NB4 (cell line): ENCODE measurements around the gene TOM1L2.
"Not testable (repeated sequence)": the region's sequence is repeated elsewhere in the genome, so short reads cannot be mapped to it uniquely, and the experiment has no call there.

Source experiments
- DNase-seq: peaks from one replicate; pipeline ENCODE4 v3.0.0; 2010; ENCODE audit warnings: low read depth
- H3K4me3 ChIP-seq: one replicate; pipeline ENCODE4 v1.5.1; 2011; ENCODE audit warnings: mild to moderate bottlenecking, low read depth, low read length, moderate library complexity
- CTCF ChIP-seq: IDR thresholded peaks from one replicate; pipeline ENCODE4 v1.5.1; 2012; ENCODE audit warnings: low read depth, low read length
- MAX ChIP-seq: IDR thresholded peaks from 2 replicates; pipeline ENCODE4 v1.6.1; 2011; ENCODE audit warnings: low read depth, low read length
- MYC ChIP-seq: IDR thresholded peaks from 2 replicates; pipeline ENCODE4 v1.6.1; 2011; ENCODE audit warnings: low read depth, low read length
- POLR2A ChIP-seq: IDR thresholded peaks from 2 replicates; pipeline ENCODE4 v1.6.1; 2011; ENCODE audit warnings: mild to moderate bottlenecking; ENCODE audit not compliant: insufficient read length; ENCODE audit errors: extremely low read depth

The TOM1L2 gene

GRCh38 chr17:18002171-18002570 is 30.0 kb upstream of the TOM1L2 start:
- DNase-seq: no peak
- no peak for TF ChIP-seq MYC
- no peak for TF ChIP-seq POLR2A
- no peak for TF ChIP-seq CTCF
- H3K4me3 ChIP-seq: no peak overlapping the region

GRCh38 chr17:18000030-18000408 is 27.8 kb upstream of the TOM1L2 start:
- no peak overlapping the region for H3K4me3 ChIP-seq
- no peak for TF ChIP-seq POLR2A
- TF ChIP-seq MAX: no peak
- no peak for TF ChIP-seq MYC
- no peak for TF ChIP-seq CTCF
- DNase-seq: no peak

GRCh38 chr17:17999364-18000029 is 27.3 kb upstream of the TOM1L2 start:
- DNase-seq: peak; percentile 35
- no peak overlapping the region for H3K4me3 ChIP-seq
- TF ChIP-seq MYC: no peak
- TF ChIP-seq CTCF: no peak
- no peak for TF ChIP-seq MAX
- TF ChIP-seq POLR2A: no peak

- H3K4me3 ChIP-seq: no peak overlapping the region
- TF ChIP-seq CTCF (no peak), MYC (no peak), POLR2A (no peak), MAX (no peak)
- no peak for DNase-seq
Measured at GRCh38 chr17:17998934-17999333, 26.7 kb upstream of the TOM1L2 start.

GRCh38 chr17:17995887-17996286 is 23.7 kb upstream of the TOM1L2 start:
- H3K4me3 ChIP-seq, DNase-seq: not testable (repeated sequence)

- DNase-seq: peak; percentile 51
- TF ChIP-seq CTCF (peak; percentile 51), POLR2A (no peak), MAX (no peak), MYC (no peak)
Measured at GRCh38 chr17:17994271-17995069, 22.3 kb upstream of the TOM1L2 start.

More at GRCh38 chr17:17994271-17995069, 22.3 kb upstream of the TOM1L2 start:
- H3K4me3 ChIP-seq: no peak overlapping the region
